Measurements from ENCODE around the gene PHF21A. TPM values are rescaled to one million over a fixed set of nuclear protein-coding genes. Genes with fewer than 3 reads are reported as not detected.
"Not testable (repeated sequence)": the region's sequence is repeated elsewhere in the genome, so short reads cannot be mapped to it uniquely, and the experiment has no call there.

Gene PHF21A
- total and polyA plus RNA-seq, 4 donors: 3.6 to 8.5 (median 6.2) TPM

GRCh38 chr11:45906965-45907611 is 214.2 kb downstream of the PHF21A start, which contains the start of gene FREY1:
FREY1 (minus strand) TSS chr11:45907271; CDS start chr11:45907245, 26 bp downstream.
- Histone ChIP-seq H3K4me3 (ENCODE audit: low read depth in 1 of 3, low read length in 3 of 3) (no peak within 1 kb of the TSS), H3K27ac (ENCODE audit: low read depth in 1 of 2, low read length in 2 of 2) (no peak within 1 kb of the TSS), H3K36me3 (ENCODE audit: control insufficient read depth in 4 of 4, insufficient read depth in 3 of 4, low read depth in 1 of 4, low read length in 3 of 4) (peaks cover 7 to 20% (median 13%) of the 10 kb centered on the region in 4 donors), H3K27me3 (ENCODE audit: control insufficient read depth in 4 of 4, insufficient read depth in 4 of 4, low read length in 3 of 4) (no peaks in the 10 kb centered on the region), H3K9ac (ENCODE audit: low read depth in 1 of 2, low read length in 2 of 2) (no peak within 1 kb of the TSS), H3K9me3 (ENCODE audit: control insufficient read depth in 4 of 4, low read length in 3 of 4) (no peaks in the 10 kb centered on the region), H3K4me1 (ENCODE audit: control insufficient read depth in 4 of 4, insufficient read depth in 4 of 4, low read length in 3 of 4) (peaks cover 0 to 3% (median under 1%) of the 10 kb centered on the region in 4 donors)
- no peak for DNase-seq (ENCODE audit: low spot score)
- TF ChIP-seq FOXA2 (IDR thresholded peaks at IDR 0.05): no peak
- TF ChIP-seq EGR1 (IDR thresholded peaks at IDR 0.05; ENCODE audit: low read depth in 2 of 2): no peak
- no peak for TF ChIP-seq FOXA1 (IDR thresholded peaks at IDR 0.05)
- no peak for TF ChIP-seq REST (IDR thresholded peaks at IDR 0.05)
- TF ChIP-seq HNF4A (conservative IDR thresholded peaks at IDR 0.05): no peak
- TF ChIP-seq SP1 (IDR thresholded peaks at IDR 0.05): no peak
- no peak for TF ChIP-seq MAX (IDR thresholded peaks at IDR 0.05)
- TF ChIP-seq JUND (IDR thresholded peaks at IDR 0.05): no peak
- TF ChIP-seq NR2F2 (IDR thresholded peaks at IDR 0.05): no peak
- TF ChIP-seq RAD21 (IDR thresholded peaks at IDR 0.05): no peak
- TF ChIP-seq YY1 (IDR thresholded peaks at IDR 0.05): no peak
- 71% methylated on average over 18 of the region's 18 CpGs for WGBS

- Histone ChIP-seq H3K9me3 (ENCODE audit: control insufficient read depth in 4 of 4, low read length in 3 of 4) (no peaks in the 10 kb centered on the region), H3K4me3 (ENCODE audit: low read depth in 1 of 3, low read length in 3 of 3) (no peak overlapping the region), H3K36me3 (ENCODE audit: control insufficient read depth in 4 of 4, insufficient read depth in 3 of 4, low read depth in 1 of 4, low read length in 3 of 4) (peaks cover 6 to 17% (median 11%) of the 10 kb centered on the region in 4 donors), H3K4me1 (ENCODE audit: control insufficient read depth in 4 of 4, insufficient read depth in 4 of 4, low read length in 3 of 4) (no peaks in the 10 kb centered on the region), H3K9ac (ENCODE audit: low read depth in 1 of 2, low read length in 2 of 2) (no peak overlapping the region), H3K27me3 (ENCODE audit: control insufficient read depth in 4 of 4, insufficient read depth in 4 of 4, low read length in 3 of 4) (no peaks in the 10 kb centered on the region), H3K27ac (ENCODE audit: low read depth in 1 of 2, low read length in 2 of 2) (no peak overlapping the region)
- no peak for DNase-seq (ENCODE audit: low spot score)
- TF ChIP-seq FOXA2 (IDR thresholded peaks at IDR 0.05) (no peak), ZBTB33 (IDR thresholded peaks at IDR 0.05) (no peak), ATF3 (IDR thresholded peaks at IDR 0.05) (no peak), RAD21 (IDR thresholded peaks at IDR 0.05) (no peak), FOXA1 (IDR thresholded peaks at IDR 0.05) (no peak), JUND (IDR thresholded peaks at IDR 0.05) (no peak), SP1 (IDR thresholded peaks at IDR 0.05) (no peak), HNF4A (conservative IDR thresholded peaks at IDR 0.05) (no peak)
- 71% methylated on average over 19 of the region's 19 CpGs for whole genome bisulfite sequencing
Measured at GRCh38 chr11:45906096-45906682, 215.1 kb downstream of the PHF21A start.

- not testable (repeated sequence) for H3K27me3 ChIP-seq (ENCODE audit: control insufficient read depth in 4 of 4, insufficient read depth in 4 of 4, low read length in 3 of 4); DNase-seq (ENCODE audit: low spot score); H3K9ac ChIP-seq (ENCODE audit: low read depth in 1 of 2, low read length in 2 of 2); H3K9me3 ChIP-seq (ENCODE audit: control insufficient read depth in 4 of 4, low read length in 3 of 4); H3K27ac ChIP-seq (ENCODE audit: low read depth in 1 of 2, low read length in 2 of 2); H3K4me3 ChIP-seq (ENCODE audit: low read depth in 1 of 3, low read length in 3 of 3); H3K4me1 ChIP-seq (ENCODE audit: control insufficient read depth in 4 of 4, insufficient read depth in 4 of 4, low read length in 3 of 4)
- 81% methylated on average over 6 of the region's 6 CpGs for WGBS
- peaks cover 6 to 11% (median 7%) of the 10 kb centered on the region in 4 donors for H3K36me3 ChIP-seq (ENCODE audit: control insufficient read depth in 4 of 4, insufficient read depth in 3 of 4, low read depth in 1 of 4, low read length in 3 of 4)
Measured at GRCh38 chr11:45905576-45905975, 215.7 kb downstream of the PHF21A start.
